Ishikawa (cell line): Measurements from ENCODE around the gene RSF1.

ENCODE experiments used
- CEBPB ChIP-seq: IDR thresholded peaks from 2 replicates; pipeline ENCODE4 v1.6.1; 2012
- CREB1 ChIP-seq: IDR thresholded peaks from 2 replicates; pipeline ENCODE4 v1.6.1; 2012; ENCODE audit warnings: low read depth
- EGR1 ChIP-seq: IDR thresholded peaks from 2 replicates; pipeline ENCODE4 v1.6.1; 2012
- EP300 ChIP-seq: IDR thresholded peaks from 2 replicates; pipeline ENCODE4 v1.6.1; 2012; ENCODE audit warnings: borderline replicate concordance
- FOXM1 ChIP-seq: IDR thresholded peaks from 2 replicates; pipeline ENCODE4 v1.6.1; 2012; ENCODE audit warnings: low read depth, borderline replicate concordance
- MAX ChIP-seq: IDR thresholded peaks from 2 replicates; pipeline ENCODE4 v1.6.1; 2012
- NFIC ChIP-seq: IDR thresholded peaks from 2 replicates; pipeline ENCODE4 v1.6.1; 2012
- RAD21 ChIP-seq: IDR thresholded peaks from 2 replicates; pipeline ENCODE4 v1.6.1; 2012; ENCODE audit warnings: low read depth
- REST ChIP-seq: IDR thresholded peaks from 2 replicates; pipeline ENCODE4 v1.6.1; 2012; ENCODE audit warnings: low read depth, mild to moderate bottlenecking
- TAF1 ChIP-seq: IDR thresholded peaks from 2 replicates; pipeline ENCODE4 v1.6.1; 2012; ENCODE audit warnings: low read depth, mild to moderate bottlenecking
- TCF12 ChIP-seq: IDR thresholded peaks from 2 replicates; pipeline ENCODE4 v1.6.1; 2012; ENCODE audit warnings: low read depth
- TEAD4 ChIP-seq: IDR thresholded peaks from 2 replicates; pipeline ENCODE4 v1.6.1; 2012
- USF1 ChIP-seq: IDR thresholded peaks from 2 replicates; pipeline ENCODE4 v1.6.1; 2012
- YY1 ChIP-seq: IDR thresholded peaks from 2 replicates; pipeline ENCODE4 v1.6.1; 2012; ENCODE audit warnings: low read depth
- ZBTB7A ChIP-seq: IDR thresholded peaks from 2 replicates; pipeline ENCODE4 v1.6.1; 2012; ENCODE audit warnings: low read depth

RSF1 gene

GRCh38 chr11:77857906-77858457, 37.5 kb upstream of the RSF1 start:
- peak; percentile 81 for TF ChIP-seq CEBPB

- TF ChIP-seq RAD21 (no peak), EGR1 (no peak), REST (no peak), TEAD4 (no peak), USF1 (no peak), YY1 (no peak), MAX (no peak), CREB1 (no peak), TCF12 (no peak)
These were observed 34.3 kb upstream of the RSF1 start for GRCh38 chr11:77854838-77855237.

- no peak for TF ChIP-seq REST
- TF ChIP-seq TAF1 = no peak
- no peak for TF ChIP-seq USF1
- no peak for TF ChIP-seq YY1
- no peak for TF ChIP-seq RAD21
- no peak for TF ChIP-seq TEAD4
- TF ChIP-seq FOXM1 = no peak
- TF ChIP-seq NFIC = no peak
- TF ChIP-seq EP300 = no peak
- TF ChIP-seq TCF12 = no peak
- no peak for TF ChIP-seq EGR1
- no peak for TF ChIP-seq MAX
- no peak for TF ChIP-seq CREB1
- no peak for TF ChIP-seq CEBPB
These were observed 31.0 kb upstream of the RSF1 start for GRCh38 chr11:77851503-77851902.

GRCh38 chr11:77842441-77843121, 22.1 kb upstream of the RSF1 start:
- no peak for TF ChIP-seq YY1
- TF ChIP-seq REST = no peak
- no peak for TF ChIP-seq RAD21
- no peak for TF ChIP-seq MAX

GRCh38 chr11:77833302-77833701, 12.8 kb upstream of the RSF1 start:
- TF ChIP-seq EGR1 = no peak
- no peak for TF ChIP-seq CREB1
- no peak for TF ChIP-seq RAD21
- TF ChIP-seq USF1 = no peak
- TF ChIP-seq TAF1 = no peak
- no peak for TF ChIP-seq MAX
- no peak for TF ChIP-seq ZBTB7A
- TF ChIP-seq CEBPB = no peak
- TF ChIP-seq REST = no peak
- no peak for TF ChIP-seq TEAD4
- no peak for TF ChIP-seq YY1
- no peak for TF ChIP-seq TCF12
- TF ChIP-seq FOXM1 = no peak
- TF ChIP-seq NFIC = no peak
- TF ChIP-seq EP300 = no peak
